B cell (primary cell): Measurements from ENCODE around the gene PSMB3. TPM values are rescaled to one million over a fixed set of nuclear protein-coding genes. Genes with fewer than 3 reads are reported as not detected.

Source experiments
- ATAC-seq: fragments of 200-7000 bp; cut with Tn5 transposase; one replicate; pipeline ENCODE4 v1.10.0; 2021; ENCODE audit warnings: low read depth, mild to moderate bottlenecking, moderate number of reproducible peaks, moderate library complexity
- CTCF ChIA-PET: fragments of 350-600 bp; sonication (Branson Sonifier 250); formaldehyde crosslinking; loops from one replicate; lab custom pipeline; 2021; ENCODE audit warnings: antibody characterized with exemption, inconsistent platforms; lab: Charles Lee
- POLR2A ChIA-PET: fragments of 350-600 bp; sonication (Branson Sonifier 250); formaldehyde crosslinking; loops from one replicate; lab custom pipeline; 2021; ENCODE audit warnings: antibody characterized with exemption; lab: Charles Lee
- DNase-seq: peaks from one replicate; pipeline ENCODE4 v3.0.0; 2013
- H2AFZ ChIP-seq: 2 replicates; pipeline ENCODE4 v1.6.1; 2012; ENCODE audit warnings: mild to moderate bottlenecking, low read depth, low read length; ENCODE audit not compliant: insufficient read depth, poor library complexity, severe bottlenecking
- H3K27ac ChIP-seq, 2 donors: 1 replicate in 1 of 2; 2 replicates in 1 of 2; pipeline ENCODE4 v1.5.1; 2012 to 2013; ENCODE audit warnings: low read length in 2 of 2, mild to moderate bottlenecking in 2 of 2, moderate library complexity in 1 of 2
- H3K27me3 ChIP-seq, 4 experiments: fragments of 200-600 bp in 1 of 4; sonication (generic) in 1 of 4; replicated peaks in 1 of 4; 1 replicate in 2 of 4; 2 replicates in 2 of 4; pipeline versions ENCODE4 v1.6.1 to v1.7.0; 2013 to 2016; ENCODE audit warnings: low read length in 3 of 4, mild to moderate bottlenecking in 2 of 4, mixed read lengths in 1 of 4, moderate library complexity in 1 of 4; ENCODE audit not compliant: insufficient read depth in 4 of 4, control insufficient read depth in 3 of 4; ENCODE audit errors: control extremely low read depth in 1 of 4
- H3K36me3 ChIP-seq, 2 experiments: replicated peaks in 1 of 2; 1 replicate in 1 of 2; 2 replicates in 1 of 2; pipeline versions ENCODE4 v1.6.1 to v1.7.1; 2013; ENCODE audit warnings: low read length in 1 of 2; ENCODE audit not compliant: insufficient read depth in 2 of 2, control insufficient read depth in 1 of 2; ENCODE audit errors: control extremely low read depth in 1 of 2, extremely low read depth in 1 of 2
- H3K4me1 ChIP-seq, 2 donors: fragments of 200-600 bp in 1 of 2; sonication (generic) in 1 of 2; 1 replicate in 1 of 2; 2 replicates in 1 of 2; pipeline versions ENCODE4 v1.5.1 to v1.6.1; 2013 to 2017; ENCODE audit warnings: low read length in 2 of 2; ENCODE audit not compliant: control insufficient read depth in 2 of 2, insufficient read depth in 2 of 2
- H3K4me2 ChIP-seq: replicated peaks from 2 replicates; pipeline ENCODE3; 2012; ENCODE audit warnings: mild to moderate bottlenecking, low read depth, low read length; ENCODE audit not compliant: poor library complexity, severe bottlenecking
- H3K4me3 ChIP-seq, 5 experiments: fragments of 200-600 bp in 1 of 5; sonication (generic) in 1 of 5; 1 replicate in 3 of 5; 2 replicates in 2 of 5; pipeline versions ENCODE4 v1.5.1 to v1.7.0; 2011 to 2016; ENCODE audit warnings: low read length in 4 of 5, mild to moderate bottlenecking in 4 of 5, low read depth in 2 of 5, control low read depth in 1 of 5, moderate library complexity in 1 of 5; ENCODE audit not compliant: insufficient read depth in 1 of 5; ENCODE audit errors: control extremely low read depth in 1 of 5, extremely low read depth in 1 of 5
- H3K79me2 ChIP-seq: fragments of 200-600 bp; sonication (generic); one replicate; pipeline ENCODE4 v1.6.0; 2016; ENCODE audit warnings: low read length; ENCODE audit not compliant: control insufficient read depth, insufficient read depth
- H3K9ac ChIP-seq: fragments of 200-600 bp; sonication (generic); 2 replicates; pipeline ENCODE4 v1.6.1; 2017; ENCODE audit warnings: mild to moderate bottlenecking, low read length, moderate library complexity
- H3K9me3 ChIP-seq, 3 donors: one replicate each; pipeline versions ENCODE4 v1.6.1 to v1.7.1; 2013; ENCODE audit warnings: low read length in 2 of 3; ENCODE audit not compliant: control insufficient read depth in 2 of 3, insufficient read depth in 1 of 3; ENCODE audit errors: control extremely low read depth in 1 of 3
- H4K20me1 ChIP-seq: 2 replicates; pipeline ENCODE4 v1.6.0; 2012; ENCODE audit warnings: mild to moderate bottlenecking, low read length; ENCODE audit not compliant: insufficient read depth, control insufficient read depth, poor library complexity, severe bottlenecking
- H3K27ac Mint-ChIP-seq: one replicate; pipeline ENCODE4 v1.8.0; 2021; ENCODE audit warnings: mixed read lengths
- H3K27me3 Mint-ChIP-seq: one replicate; pipeline ENCODE4 v1.8.0; 2021; ENCODE audit warnings: mixed read lengths
- H3K4me1 Mint-ChIP-seq: one replicate; pipeline ENCODE4 v1.8.0; 2021; ENCODE audit warnings: mixed read lengths
- H3K4me3 Mint-ChIP-seq: one replicate; pipeline ENCODE4 v1.8.0; 2021; ENCODE audit warnings: mixed read lengths
- H3K9me3 Mint-ChIP-seq: one replicate; pipeline ENCODE4 v1.8.0; 2022; ENCODE audit warnings: mixed read lengths; ENCODE audit not compliant: insufficient read depth
- EZH2 ChIP-seq: IDR thresholded peaks from 2 replicates; pipeline ENCODE4 v1.6.1; 2012; ENCODE audit warnings: borderline replicate concordance, low read depth, mild to moderate bottlenecking, moderate library complexity, low read length; ENCODE audit not compliant: insufficient read depth, poor library complexity, severe bottlenecking
- WGBS: methylation state at CpG from one replicate; pipeline ENCODE4 v1.1.5; 2013; ENCODE audit warnings: missing lambda C conversion rate; ENCODE audit not compliant: insufficient coverage; 5-methylcytosine and 5-hydroxymethylcytosine counted together
- intact Hi-C: fragments of 100-400 bp; cut with micrococcal nuclease; formaldehyde crosslinking; loops from one replicate; pipeline ENCODE4 v1.10.0; 2022
- polyA plus RNA-seq: library from polyadenylated mRNA; depleted of rRNA; stranded (reverse); fragments of >200 nt; gene quantifications from 2 replicates; pipeline ENCODE4 v1.2.3, GENCODE V29; 2012
- total RNA-seq, 2 donors: library from RNA; stranded (reverse); fragments of 120-200 nt in 1 of 2; gene quantifications; 1 replicate in 1 of 2; 2 replicates in 1 of 2; pipeline versions ENCODE4 v1.2.3 to v1.2.4, GENCODE V29; 2013 to 2022
- TF ChIP-seq, protein P1 (sequence below): fragments of 200-600 bp; IDR thresholded peaks from one replicate; pipeline ENCODE4 v1.8.0; 2022; ENCODE audit warnings: antibody characterized with exemption, mild to moderate bottlenecking

The PSMB3 gene
- total and polyA plus RNA-seq, 2 donors (not counting 1 experiment from before 2014, with no cell fraction given), result 109 to 184 TPM

DNA sequence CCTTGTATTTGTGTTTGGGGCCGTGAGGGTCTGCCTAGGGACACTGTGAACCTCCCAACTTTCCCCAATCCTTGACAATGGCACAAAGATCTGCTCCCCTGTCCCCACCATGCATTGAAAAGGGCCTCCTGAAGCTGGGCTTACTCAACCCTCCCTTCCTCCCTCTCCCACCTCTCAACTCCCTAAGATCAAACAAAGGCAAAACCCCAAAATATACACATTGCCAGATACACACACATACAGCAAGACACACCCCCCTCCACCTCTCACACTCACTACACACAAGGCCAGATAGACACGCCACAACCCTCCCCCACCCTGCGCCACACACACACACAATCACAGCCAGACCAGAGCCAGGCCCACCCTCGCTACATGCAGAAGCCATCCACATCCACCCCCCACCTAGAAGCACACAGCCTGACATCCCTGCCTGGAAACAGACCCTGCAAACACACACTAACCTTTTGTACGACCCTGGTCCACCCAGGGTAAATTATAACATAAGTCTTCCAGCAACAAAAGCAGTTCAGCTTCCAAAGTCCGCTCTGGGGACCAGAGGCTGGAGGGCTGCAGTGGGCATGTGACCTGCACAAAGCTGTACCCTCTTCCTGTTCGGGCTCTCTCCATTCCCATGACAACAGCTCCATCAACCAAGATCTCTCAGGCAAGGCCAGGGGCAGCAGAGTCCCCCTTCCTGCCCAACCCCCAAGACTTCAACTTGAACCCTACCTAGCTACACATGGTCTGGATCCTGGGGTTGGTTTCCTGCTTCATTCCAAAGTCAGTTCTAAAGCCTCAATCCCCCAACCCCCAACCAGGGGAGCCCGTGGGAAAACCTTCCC lies 6.3 kb upstream of the PSMB3 start:
- Histone ChIP-seq H3K4me2 (peak overlapping the region; percentile 79), H3K4me3 (peak overlapping the region in 2 of 5 experiments; percentile 51 to 65), H3K27ac (no peak overlapping the region), H3K4me1 (peaks cover 55 to 58% of the 10 kb centered on the region in 2 donors), H3K9me3 (peaks cover 0 to 9% (median 0%) of the 10 kb centered on the region in 3 donors), H2AFZ (no peak overlapping the region), H3K79me2 (peaks cover 4% of the 10 kb centered on the region), H3K27me3 (peaks cover 0 to 54% (median 24%) of the 10 kb centered on the region in 4 experiments), H4K20me1 (peaks cover 13% of the 10 kb centered on the region), H3K9ac (peak overlapping the region; percentile 66), H3K36me3 (no peaks in the 10 kb centered on the region)
- WGBS, result 79% methylated on average over 7 of the region's 8 CpGs
- ChIA-PET POLR2A (interaction anchor here (1.6 kb wide), 1 partner anchor 16 kb away, joined by 7 read pairs; the partner anchor contains the start of gene CISD3), CTCF (interaction anchor here (0.8 to 3.2 kb wide), 4 partner anchors 10 to 69 kb away, joined by 3 to 20 read pairs (median 4); no protein-coding TSS in a partner anchor)
- no peaks in the 10 kb centered on the region for H3K9me3 Mint-ChIP-seq
- ATAC-seq, result no peak
- no peak for TF ChIP-seq EZH2
- TF ChIP-seq, protein P1, sequence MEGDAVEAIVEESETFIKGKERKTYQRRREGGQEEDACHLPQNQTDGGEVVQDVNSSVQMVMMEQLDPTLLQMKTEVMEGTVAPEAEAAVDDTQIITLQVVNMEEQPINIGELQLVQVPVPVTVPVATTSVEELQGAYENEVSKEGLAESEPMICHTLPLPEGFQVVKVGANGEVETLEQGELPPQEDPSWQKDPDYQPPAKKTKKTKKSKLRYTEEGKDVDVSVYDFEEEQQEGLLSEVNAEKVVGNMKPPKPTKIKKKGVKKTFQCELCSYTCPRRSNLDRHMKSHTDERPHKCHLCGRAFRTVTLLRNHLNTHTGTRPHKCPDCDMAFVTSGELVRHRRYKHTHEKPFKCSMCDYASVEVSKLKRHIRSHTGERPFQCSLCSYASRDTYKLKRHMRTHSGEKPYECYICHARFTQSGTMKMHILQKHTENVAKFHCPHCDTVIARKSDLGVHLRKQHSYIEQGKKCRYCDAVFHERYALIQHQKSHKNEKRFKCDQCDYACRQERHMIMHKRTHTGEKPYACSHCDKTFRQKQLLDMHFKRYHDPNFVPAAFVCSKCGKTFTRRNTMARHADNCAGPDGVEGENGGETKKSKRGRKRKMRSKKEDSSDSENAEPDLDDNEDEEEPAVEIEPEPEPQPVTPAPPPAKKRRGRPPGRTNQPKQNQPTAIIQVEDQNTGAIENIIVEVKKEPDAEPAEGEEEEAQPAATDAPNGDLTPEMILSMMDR, result no peak
- peaks cover 40% of the 10 kb centered on the region for H3K4me1 Mint-ChIP-seq
- no peak for DNase-seq
- peak overlapping the region; percentile 92 for H3K4me3 Mint-ChIP-seq
- peaks cover 32% of the 10 kb centered on the region for H3K27me3 Mint-ChIP-seq
- intact Hi-C loops, result no loop called here
- no peak overlapping the region for H3K27ac Mint-ChIP-seq
